Activated naive CD8-positive, alpha-beta T cell treated with anti-CD3 and anti-CD28 coated beads, Interleukin-2, amount 50 U/mL, for 24 hours (primary cell): Measurements from ENCODE around the gene CUL9.

ENCODE experiments used
- ATAC-seq: fragments of 150-1000 bp; cut with Tn5 transposase; one replicate; pipeline ENCODE4 v1.10.0; 2021
- DNase-seq: peaks from one replicate; pipeline ENCODE4 v3.0.0; 2021
- H3K27ac Mint-ChIP-seq: one replicate; pipeline ENCODE4 v1.8.0; 2021; ENCODE audit warnings: mild to moderate bottlenecking, mixed read lengths
- H3K27me3 Mint-ChIP-seq: one replicate; pipeline ENCODE4 v1.8.0; 2021; ENCODE audit warnings: mixed read lengths
- H3K36me3 Mint-ChIP-seq: one replicate; pipeline ENCODE4 v1.8.0; 2021; ENCODE audit warnings: low read depth, mixed read lengths
- H3K4me1 Mint-ChIP-seq: one replicate; pipeline ENCODE4 v1.8.0; 2021; ENCODE audit warnings: mixed read lengths
- H3K4me3 Mint-ChIP-seq: one replicate; pipeline ENCODE4 v1.8.0; 2021; ENCODE audit warnings: mild to moderate bottlenecking, moderate library complexity, mixed read lengths
- H3K9me3 Mint-ChIP-seq: one replicate; pipeline ENCODE4 v1.8.0; 2021; ENCODE audit warnings: mixed read lengths

The CUL9 gene

DNA sequence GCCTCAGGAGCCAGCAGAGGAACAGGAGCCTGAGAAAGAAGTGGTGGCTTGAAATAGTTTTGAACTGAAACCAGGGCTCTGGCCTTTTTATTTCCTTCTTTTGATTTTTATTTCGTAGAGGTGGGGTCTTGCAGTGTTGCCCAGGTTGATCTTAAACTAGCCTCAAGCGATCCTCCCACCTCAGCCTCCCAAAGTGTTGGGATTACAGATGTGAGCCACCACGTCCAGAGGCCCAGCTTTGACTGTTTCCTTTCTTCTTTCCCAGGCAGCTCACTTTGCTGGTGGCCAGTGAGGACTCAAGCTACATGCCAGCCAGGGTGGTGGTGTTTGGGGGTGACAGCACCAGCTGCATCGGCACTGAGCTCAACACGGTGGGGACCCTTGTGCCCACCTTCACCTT is 20.5 kb downstream of the CUL9 start:
- Mint-ChIP-seq H3K36me3 (peaks cover 8% of the 10 kb centered on the region), H3K4me1 (no peaks in the 10 kb centered on the region), H3K9me3 (no peaks in the 10 kb centered on the region), H3K4me3 (no peak overlapping the region), H3K27ac (no peak overlapping the region), H3K27me3 (no peaks in the 10 kb centered on the region)
- ATAC-seq: no peak
- no peak for DNase-seq

DNA sequence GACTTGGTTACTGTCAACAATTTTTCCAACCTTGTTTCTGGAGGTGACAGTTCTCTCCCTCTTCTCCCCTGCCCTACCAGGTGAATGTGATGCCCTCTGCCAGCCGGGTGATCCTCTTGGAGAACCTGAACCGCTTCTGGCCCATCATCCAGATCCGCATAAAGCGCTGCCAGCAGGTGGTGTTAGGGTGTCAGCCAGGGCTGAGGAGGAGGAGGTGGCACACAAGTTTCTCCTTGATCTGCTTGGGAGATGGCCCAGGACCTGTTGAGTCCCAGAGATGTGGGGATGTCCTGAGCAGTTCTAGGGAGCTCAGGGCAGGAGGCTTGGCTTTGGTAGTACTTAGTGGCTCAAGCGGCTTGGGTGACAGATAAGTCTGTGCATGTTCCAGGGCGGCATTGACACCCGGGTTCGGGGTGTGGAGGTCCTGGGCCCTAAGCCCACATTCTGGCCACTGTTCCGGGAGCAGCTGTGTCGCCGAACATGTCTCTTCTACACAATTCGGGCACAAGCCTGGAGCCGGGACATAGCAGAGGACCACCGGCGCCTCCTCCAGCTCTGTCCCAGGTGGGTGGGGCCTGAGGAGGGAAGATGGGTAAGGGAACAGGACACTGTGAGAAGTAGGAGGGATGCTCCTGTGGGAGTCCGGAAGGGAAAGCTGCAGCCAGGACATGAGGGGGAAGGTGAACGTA is 21.2 kb downstream of the CUL9 start:
- no peaks in the 10 kb centered on the region for H3K27me3 Mint-ChIP-seq
- DNase-seq (no peak), ATAC-seq (no peak)
- no peaks in the 10 kb centered on the region for H3K4me1 Mint-ChIP-seq
- H3K9me3 Mint-ChIP-seq: no peaks in the 10 kb centered on the region
- H3K36me3 Mint-ChIP-seq: peaks cover 10% of the 10 kb centered on the region
- H3K4me3 Mint-ChIP-seq: no peak overlapping the region
- no peak overlapping the region for H3K27ac Mint-ChIP-seq

DNA sequence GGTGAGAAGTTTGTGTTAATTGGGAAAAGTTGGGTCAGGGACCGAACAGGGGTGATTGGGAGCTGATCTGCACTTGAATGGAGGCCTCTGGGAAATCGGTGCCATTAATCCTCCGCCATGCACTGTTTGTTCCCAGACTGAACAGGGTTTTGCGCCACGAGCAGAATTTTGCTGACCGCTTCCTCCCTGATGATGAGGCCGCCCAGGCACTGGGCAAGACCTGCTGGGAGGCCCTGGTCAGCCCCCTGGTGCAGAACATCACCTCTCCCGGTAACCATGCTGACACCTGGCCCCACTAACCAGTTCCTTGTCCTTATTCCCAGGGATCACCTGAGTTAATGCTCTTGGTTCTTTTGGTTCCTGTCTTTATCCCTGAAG is 21.7 kb downstream of the CUL9 start:
- H3K4me3 Mint-ChIP-seq: no peak overlapping the region
- no peaks in the 10 kb centered on the region for H3K27me3 Mint-ChIP-seq
- DNase-seq (no peak), ATAC-seq (no peak)
- H3K9me3 Mint-ChIP-seq: no peaks in the 10 kb centered on the region
- H3K27ac Mint-ChIP-seq: no peak overlapping the region
- no peaks in the 10 kb centered on the region for H3K4me1 Mint-ChIP-seq
- peaks cover 10% of the 10 kb centered on the region for H3K36me3 Mint-ChIP-seq

DNA sequence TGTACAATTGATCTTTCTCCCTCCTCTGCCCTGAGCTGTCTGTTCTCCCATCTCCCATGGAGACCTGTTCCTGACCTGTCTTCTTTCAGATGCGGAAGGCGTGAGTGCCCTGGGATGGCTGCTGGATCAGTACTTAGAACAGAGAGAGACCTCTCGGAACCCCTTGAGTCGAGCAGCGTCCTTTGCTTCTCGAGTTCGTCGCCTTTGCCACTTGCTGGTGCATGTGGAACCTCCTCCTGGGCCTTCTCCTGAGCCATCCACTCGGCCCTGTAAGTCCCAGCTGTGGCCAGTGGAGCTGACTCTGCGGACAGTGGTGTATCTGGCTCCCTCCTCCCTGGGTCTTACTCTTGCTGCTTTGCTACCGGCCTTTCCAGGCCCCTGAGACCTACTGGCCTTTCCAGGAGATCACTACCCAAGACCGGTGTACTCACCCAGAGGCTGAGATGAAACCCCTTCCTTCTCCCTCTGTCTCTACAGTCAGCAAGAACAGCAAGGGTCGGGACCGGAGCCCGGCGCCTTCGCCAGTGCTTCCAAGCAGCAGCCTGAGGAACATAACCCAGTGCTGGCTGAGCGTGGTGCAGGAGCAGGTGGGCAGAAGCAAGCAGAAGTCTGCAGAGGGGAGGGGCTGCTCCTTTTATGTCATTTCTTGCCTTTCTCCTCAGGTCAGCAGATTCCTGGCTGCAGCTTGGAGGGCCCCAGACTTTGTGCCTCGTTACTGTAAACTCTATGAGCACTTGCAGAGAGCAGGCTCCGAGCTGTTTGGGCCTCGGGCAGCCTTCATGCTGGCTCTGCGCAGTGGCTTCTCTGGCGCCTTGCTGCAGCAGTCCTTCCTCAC is 22.5 kb downstream of the CUL9 start:
- DNase-seq (no peak), ATAC-seq (no peak)
- Mint-ChIP-seq H3K4me3 (no peak overlapping the region), H3K9me3 (no peaks in the 10 kb centered on the region), H3K27ac (no peak overlapping the region), H3K36me3 (peaks cover 10% of the 10 kb centered on the region), H3K4me1 (no peaks in the 10 kb centered on the region), H3K27me3 (no peaks in the 10 kb centered on the region)

DNA sequence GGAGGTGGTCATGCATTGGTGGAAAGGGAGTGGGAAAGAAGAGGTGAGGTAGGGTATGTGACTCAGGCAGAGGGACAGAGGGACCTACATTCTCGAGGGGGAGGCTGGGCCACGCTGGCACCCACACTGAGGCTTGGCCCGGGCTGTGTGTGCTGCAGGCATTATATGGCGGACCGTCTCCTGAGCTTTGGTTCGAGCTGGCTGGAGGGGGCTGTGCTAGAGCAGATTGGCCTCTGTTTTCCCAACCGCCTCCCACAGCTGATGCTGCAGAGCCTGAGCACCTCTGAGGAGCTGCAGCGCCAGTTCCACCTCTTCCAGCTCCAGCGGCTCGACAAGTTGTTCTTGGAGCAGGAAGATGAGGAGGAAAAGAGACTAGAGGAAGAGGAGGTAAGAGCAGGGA is 23.9 kb downstream of the CUL9 start:
- ATAC-seq (no peak), DNase-seq (no peak)
- no peaks in the 10 kb centered on the region for H3K27me3 Mint-ChIP-seq
- no peak overlapping the region for H3K4me3 Mint-ChIP-seq
- no peak overlapping the region for H3K27ac Mint-ChIP-seq
- H3K9me3 Mint-ChIP-seq: no peaks in the 10 kb centered on the region
- H3K36me3 Mint-ChIP-seq: peaks cover 7% of the 10 kb centered on the region
- H3K4me1 Mint-ChIP-seq: no peaks in the 10 kb centered on the region

DNA sequence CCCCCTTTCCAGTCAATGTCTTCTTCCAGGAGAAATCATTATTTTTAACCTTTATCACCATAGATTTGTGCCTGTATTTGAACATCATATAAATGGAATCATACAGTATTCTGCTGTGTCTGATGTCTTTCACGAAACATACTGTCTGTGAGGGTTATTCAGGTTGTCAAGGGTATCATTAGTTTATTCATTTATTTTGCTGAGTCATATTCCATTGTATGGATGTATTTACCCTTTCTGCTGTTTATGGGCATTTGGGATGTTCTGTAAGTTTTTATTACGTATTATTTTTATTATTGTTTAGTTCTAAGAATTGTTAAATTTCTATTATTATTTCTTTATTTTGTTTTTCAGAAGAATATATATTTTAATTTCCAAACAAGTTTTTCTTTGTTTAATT is 25.3 kb downstream of the CUL9 start:
- Mint-ChIP-seq H3K27ac (no peak overlapping the region), H3K4me1 (no peaks in the 10 kb centered on the region), H3K4me3 (no peak overlapping the region), H3K36me3 (peaks cover 7% of the 10 kb centered on the region), H3K9me3 (no peaks in the 10 kb centered on the region), H3K27me3 (no peaks in the 10 kb centered on the region)
- DNase-seq (no peak), ATAC-seq (no peak)

DNA sequence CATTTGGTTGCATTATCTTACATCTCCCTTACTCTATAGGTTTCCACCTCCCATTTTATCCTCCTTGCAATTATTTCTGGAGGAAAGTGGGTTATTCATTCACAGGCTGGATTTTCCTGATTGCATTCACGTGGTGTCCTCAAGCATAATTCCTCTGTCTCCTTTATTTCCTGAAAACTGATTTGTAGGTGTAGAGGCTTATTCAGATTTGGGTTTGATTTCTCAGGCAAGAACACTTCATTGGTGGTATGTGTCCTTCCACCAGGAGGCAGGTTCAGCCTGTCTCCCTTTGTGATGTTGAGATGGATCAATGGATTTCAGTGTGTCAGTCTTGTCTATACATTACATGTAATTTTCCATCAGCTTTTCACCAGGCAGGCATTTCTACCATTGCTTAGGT is 30.0 kb downstream of the CUL9 start:
- Mint-ChIP-seq H3K27ac (no peak overlapping the region), H3K4me1 (no peaks in the 10 kb centered on the region), H3K9me3 (no peaks in the 10 kb centered on the region), H3K27me3 (no peaks in the 10 kb centered on the region), H3K36me3 (peaks cover 8% of the 10 kb centered on the region), H3K4me3 (no peak overlapping the region)
- no peak for ATAC-seq
- DNase-seq: no peak

DNA sequence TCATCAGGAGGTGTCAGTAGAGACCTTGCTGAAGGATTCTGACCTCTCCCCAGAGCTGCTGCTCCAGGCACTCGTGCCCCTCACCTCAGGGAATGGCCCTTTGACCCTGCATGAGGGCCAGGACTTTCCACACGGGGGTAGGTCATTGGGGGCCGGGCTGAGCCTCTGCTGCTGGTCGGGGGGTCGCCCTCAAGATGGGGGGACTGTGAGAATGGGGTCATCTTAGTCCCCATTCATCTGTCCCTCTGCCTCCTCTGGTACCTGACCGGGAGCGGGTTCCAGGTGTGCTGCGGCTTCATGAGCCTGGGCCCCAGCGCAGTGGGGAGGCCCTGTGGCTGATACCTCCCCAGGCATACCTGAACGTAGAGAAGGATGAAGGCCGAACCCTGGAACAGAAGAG is 31.4 kb downstream of the CUL9 start:
- Mint-ChIP-seq H3K4me3 (no peak overlapping the region), H3K4me1 (no peaks in the 10 kb centered on the region), H3K9me3 (no peaks in the 10 kb centered on the region), H3K27me3 (no peaks in the 10 kb centered on the region), H3K36me3 (peaks cover 8% of the 10 kb centered on the region), H3K27ac (no peak overlapping the region)
- ATAC-seq: no peak
- no peak for DNase-seq

DNA sequence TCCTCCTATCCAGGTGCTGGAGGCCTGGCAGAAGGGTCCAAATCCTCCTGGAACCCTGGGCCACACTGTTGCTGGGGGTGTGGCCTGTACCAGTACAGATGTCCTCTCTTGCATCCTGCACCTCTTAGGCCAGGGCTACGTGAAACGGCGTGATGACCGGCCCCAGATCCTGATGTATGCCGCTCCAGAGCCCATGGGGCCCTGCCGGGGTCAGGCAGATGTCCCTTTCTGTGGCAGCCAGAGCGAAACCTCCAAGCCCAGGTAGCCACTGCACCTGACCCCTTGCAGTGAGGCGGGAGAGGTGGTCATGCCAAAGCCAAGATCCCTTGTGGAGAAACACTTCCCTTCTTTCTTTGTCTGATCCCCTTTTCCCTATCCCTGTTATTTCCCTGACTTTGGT is 33.1 kb downstream of the CUL9 start:
- Mint-ChIP-seq H3K27me3 (no peaks in the 10 kb centered on the region), H3K27ac (no peak overlapping the region), H3K9me3 (no peaks in the 10 kb centered on the region), H3K36me3 (peaks cover 12% of the 10 kb centered on the region), H3K4me3 (no peak overlapping the region), H3K4me1 (no peaks in the 10 kb centered on the region)
- ATAC-seq: no peak
- no peak for DNase-seq

DNA sequence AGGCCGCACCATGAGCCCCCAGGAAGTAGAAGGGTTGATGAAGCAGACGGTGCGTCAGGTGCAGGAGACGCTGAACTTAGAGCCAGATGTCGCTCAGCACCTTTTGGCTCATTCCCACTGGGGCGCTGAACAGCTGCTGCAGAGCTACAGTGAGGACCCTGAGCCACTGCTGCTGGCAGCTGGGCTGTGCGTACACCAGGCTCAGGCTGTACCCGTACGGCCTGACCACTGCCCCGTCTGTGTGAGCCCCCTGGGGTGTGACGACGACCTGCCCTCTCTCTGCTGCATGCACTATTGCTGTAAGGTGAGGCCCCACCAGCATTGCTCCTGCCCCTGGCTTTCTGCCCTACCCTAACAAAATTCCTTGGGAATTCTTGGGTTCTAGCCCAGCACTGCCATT is 34.2 kb downstream of the CUL9 start:
- Mint-ChIP-seq H3K36me3 (peaks cover 15% of the 10 kb centered on the region), H3K4me1 (peaks cover 3% of the 10 kb centered on the region), H3K4me3 (no peak overlapping the region), H3K27ac (no peak overlapping the region), H3K27me3 (no peaks in the 10 kb centered on the region), H3K9me3 (no peaks in the 10 kb centered on the region)
- DNase-seq: no peak
- ATAC-seq: no peak

DNA sequence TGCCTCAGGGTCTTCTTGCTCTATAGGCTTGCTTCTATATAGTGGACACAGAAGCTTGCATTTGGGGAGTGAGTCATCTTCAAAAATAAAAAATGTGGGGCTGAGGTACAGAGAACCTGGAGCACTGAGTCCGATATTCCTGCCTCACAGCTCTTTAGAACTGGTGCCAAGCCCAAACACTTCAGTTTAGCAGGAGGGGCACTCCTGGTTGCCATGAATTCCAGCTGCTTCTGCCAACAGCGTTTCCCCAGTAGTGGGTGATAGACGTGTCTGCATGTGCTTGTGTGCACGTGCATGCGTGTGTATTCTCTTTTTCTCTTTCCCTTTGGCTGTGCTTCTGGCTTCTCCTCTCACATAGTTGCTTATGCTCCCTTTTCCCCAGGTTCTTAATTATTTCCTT is 35.4 kb downstream of the CUL9 start:
- H3K4me3 Mint-ChIP-seq: no peak overlapping the region
- H3K27ac Mint-ChIP-seq: no peak overlapping the region
- ATAC-seq (no peak), DNase-seq (no peak)
- H3K27me3 Mint-ChIP-seq: no peaks in the 10 kb centered on the region
- H3K4me1 Mint-ChIP-seq: peaks cover 11% of the 10 kb centered on the region
- no peaks in the 10 kb centered on the region for H3K9me3 Mint-ChIP-seq
- H3K36me3 Mint-ChIP-seq: peaks cover 17% of the 10 kb centered on the region

DNA sequence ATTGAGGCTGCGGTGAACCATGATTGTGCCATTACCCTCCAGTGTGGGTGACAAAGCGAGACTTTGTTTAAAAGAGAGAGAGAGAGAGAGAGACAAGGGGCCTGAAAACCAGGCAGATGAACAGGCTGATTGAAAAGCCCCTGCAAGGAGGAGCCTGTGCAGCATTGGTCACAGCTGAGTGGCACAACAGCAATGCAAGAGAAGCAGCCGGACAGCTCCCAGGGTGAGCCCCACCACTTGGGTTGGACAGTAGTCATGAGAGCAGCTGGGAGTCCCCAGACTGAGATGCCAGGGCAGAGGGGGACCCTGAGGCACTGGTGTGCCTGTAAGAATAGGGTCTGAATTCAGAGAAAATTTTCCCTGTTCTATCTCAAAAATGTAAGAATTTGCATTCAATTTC is 37.1 kb downstream of the CUL9 start:
- no peaks in the 10 kb centered on the region for H3K9me3 Mint-ChIP-seq
- no peaks in the 10 kb centered on the region for H3K27me3 Mint-ChIP-seq
- peaks cover 24% of the 10 kb centered on the region for H3K4me1 Mint-ChIP-seq
- ATAC-seq (no peak), DNase-seq (no peak)
- H3K27ac Mint-ChIP-seq: no peak overlapping the region
- H3K36me3 Mint-ChIP-seq: peaks cover 19% of the 10 kb centered on the region
- H3K4me3 Mint-ChIP-seq: no peak overlapping the region

DNA sequence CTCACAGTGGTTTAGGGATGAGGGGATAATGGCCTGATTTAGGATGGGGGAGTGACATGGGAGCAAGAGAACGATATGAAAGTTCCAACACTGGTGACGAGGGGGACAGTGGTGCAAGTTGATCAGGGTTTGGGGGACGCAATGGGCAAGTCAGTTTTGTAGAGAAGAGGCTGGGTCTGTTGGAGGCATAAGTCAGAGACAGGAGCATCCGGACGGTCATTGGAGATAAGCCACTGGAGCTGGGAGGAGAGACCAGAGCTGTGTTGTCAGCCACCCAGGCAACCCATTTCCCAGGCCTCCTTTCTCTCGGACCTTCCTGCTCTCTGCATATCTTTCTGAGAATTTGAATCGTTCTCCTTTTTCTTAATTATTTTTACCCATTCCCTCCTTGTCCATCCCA is 37.8 kb downstream of the CUL9 start:
- peaks cover 31% of the 10 kb centered on the region for H3K4me1 Mint-ChIP-seq
- peaks cover 21% of the 10 kb centered on the region for H3K36me3 Mint-ChIP-seq
- H3K4me3 Mint-ChIP-seq: no peak overlapping the region
- no peak for DNase-seq
- H3K27me3 Mint-ChIP-seq: no peaks in the 10 kb centered on the region
- no peaks in the 10 kb centered on the region for H3K9me3 Mint-ChIP-seq
- H3K27ac Mint-ChIP-seq: no peak overlapping the region
- ATAC-seq: no peak

DNA sequence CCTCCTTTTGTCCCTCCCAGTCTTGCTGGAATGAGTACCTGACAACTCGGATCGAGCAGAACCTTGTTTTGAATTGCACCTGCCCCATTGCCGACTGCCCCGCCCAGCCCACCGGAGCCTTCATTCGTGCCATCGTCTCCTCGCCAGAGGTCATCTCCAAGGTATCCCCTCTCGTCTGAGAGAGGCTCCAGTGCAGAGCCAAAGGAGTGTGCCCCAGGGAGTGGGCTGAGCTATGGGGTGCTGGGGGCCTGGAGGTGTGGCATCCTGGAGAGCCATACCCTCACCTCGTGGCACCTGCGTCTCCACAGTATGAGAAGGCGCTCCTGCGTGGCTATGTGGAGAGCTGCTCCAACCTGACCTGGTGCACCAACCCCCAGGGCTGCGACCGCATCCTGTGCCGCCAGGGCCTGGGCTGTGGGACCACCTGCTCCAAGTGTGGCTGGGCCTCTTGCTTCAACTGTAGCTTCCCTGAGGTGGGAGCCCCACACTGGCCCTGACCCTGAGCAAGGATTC is 38.5 kb downstream of the CUL9 start:
- DNase-seq: no peak
- Mint-ChIP-seq H3K36me3 (peaks cover 20% of the 10 kb centered on the region), H3K4me3 (no peak overlapping the region), H3K27ac (no peak overlapping the region), H3K4me1 (peaks cover 37% of the 10 kb centered on the region), H3K27me3 (no peaks in the 10 kb centered on the region), H3K9me3 (no peaks in the 10 kb centered on the region)
- no peak for ATAC-seq
